Breast epithelium (tissue), 3 donors: ENCODE results near the gene CA10.

Experiments used
- CTCF ChIP-seq, 3 donors: fragments of 450-650 bp; IDR thresholded peaks; one replicate each; pipeline ENCODE4 v1.5.1; 2016 to 2017; ENCODE audit warnings: antibody characterized with exemption in 3 of 3, mild to moderate bottlenecking in 3 of 3, moderate library complexity in 3 of 3
- POLR2AphosphoS5 ChIP-seq, 3 donors: sonication (generic); formaldehyde crosslinking; IDR thresholded peaks; one replicate each; pipeline ENCODE4 v1.6.1; 2017; ENCODE audit warnings: antibody characterized with exemption in 3 of 3

GRCh38 chr17:51818777-51819176, 339.7 kb downstream of the CA10 start:
- no peak for TF ChIP-seq CTCF (IDR thresholded peaks at IDR 0.05)
- TF ChIP-seq POLR2AphosphoS5 (IDR thresholded peaks at IDR 0.05), result no peak
